Measurements from ENCODE around the gene APBB2. TPM values are rescaled to one million over a fixed set of nuclear protein-coding genes. Genes with fewer than 3 reads are reported as not detected.

APBB2 gene
- total RNA-seq, 1 experiment from 2014 or later = 49.0 TPM

DNA sequence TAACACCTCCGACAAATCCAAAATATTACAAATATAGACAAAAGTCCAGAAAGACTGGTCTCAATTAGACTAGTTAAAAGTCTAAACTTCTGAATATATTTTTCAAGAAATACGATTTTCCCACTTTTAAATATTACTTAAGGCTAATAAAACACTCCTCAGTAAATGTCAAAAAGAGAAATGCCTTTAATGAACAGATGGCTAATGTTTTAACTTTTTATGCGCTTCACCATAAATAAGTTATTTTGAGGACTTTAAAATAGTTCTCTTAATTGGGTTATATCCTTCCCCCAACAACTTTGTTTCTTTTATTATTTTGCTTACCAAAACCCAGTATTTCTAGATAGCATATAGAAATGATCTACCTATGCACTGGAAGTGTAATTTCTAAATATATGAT, 201.4 kb downstream of the APBB2 start (continued):
- TF ChIP-seq ZNF232 (CRISPR knock-in tag; IDR thresholded peaks at IDR 0.05) = no peak
- TF ChIP-seq, protein P1, sequence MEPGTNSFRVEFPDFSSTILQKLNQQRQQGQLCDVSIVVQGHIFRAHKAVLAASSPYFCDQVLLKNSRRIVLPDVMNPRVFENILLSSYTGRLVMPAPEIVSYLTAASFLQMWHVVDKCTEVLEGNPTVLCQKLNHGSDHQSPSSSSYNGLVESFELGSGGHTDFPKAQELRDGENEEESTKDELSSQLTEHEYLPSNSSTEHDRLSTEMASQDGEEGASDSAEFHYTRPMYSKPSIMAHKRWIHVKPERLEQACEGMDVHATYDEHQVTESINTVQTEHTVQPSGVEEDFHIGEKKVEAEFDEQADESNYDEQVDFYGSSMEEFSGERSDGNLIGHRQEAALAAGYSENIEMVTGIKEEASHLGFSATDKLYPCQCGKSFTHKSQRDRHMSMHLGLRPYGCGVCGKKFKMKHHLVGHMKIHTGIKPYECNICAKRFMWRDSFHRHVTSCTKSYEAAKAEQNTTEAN (CRISPR knock-in tag; IDR thresholded peaks at IDR 0.05) = no peak
- TF ChIP-seq, protein P2, sequence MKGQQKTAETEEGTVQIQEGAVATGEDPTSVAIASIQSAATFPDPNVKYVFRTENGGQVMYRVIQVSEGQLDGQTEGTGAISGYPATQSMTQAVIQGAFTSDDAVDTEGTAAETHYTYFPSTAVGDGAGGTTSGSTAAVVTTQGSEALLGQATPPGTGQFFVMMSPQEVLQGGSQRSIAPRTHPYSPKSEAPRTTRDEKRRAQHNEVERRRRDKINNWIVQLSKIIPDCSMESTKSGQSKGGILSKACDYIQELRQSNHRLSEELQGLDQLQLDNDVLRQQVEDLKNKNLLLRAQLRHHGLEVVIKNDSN (CRISPR knock-in tag; IDR thresholded peaks at IDR 0.05) = no peak

DNA sequence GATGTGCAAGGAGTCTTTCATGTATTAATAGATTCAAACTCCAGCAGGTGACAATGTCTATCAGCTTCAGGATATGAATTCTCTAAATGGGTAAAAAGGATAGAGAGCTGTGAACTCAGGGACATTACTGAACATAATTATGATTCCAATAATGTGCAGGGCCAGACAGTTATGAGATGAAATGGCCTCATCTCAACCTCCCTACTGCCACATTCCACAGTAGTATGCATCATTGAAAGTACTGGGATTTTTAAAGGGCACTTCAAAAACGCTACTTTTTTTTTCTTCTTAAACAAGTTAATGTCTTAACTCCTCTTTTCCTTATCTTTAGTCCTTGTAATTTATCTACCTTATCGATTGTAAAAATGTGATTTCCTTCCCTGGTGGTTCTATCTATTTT, 202.0 kb downstream of the APBB2 start:
- ATAC-seq = no peak
- Mint-ChIP-seq H3K4me1 (peaks cover 10% of the 10 kb centered on the region), H3K9me3 (peaks cover 4% of the 10 kb centered on the region), H3K36me3 (peaks cover under 1% of the 10 kb centered on the region; the same call in 1 of the 2 replicates), H3K4me3 (no peak overlapping the region), H3K27me3 (ENCODE audit: low read depth) (no peaks in the 10 kb centered on the region), H3K27ac (no peak overlapping the region)
- ChIA-PET POLR2A (no interaction called here), CTCF (no interaction called here)
- TF ChIP-seq FOXJ3 (CRISPR knock-in tag; IDR thresholded peaks at IDR 0.05; ENCODE audit: borderline replicate concordance) (no peak), ELF4 (CRISPR knock-in tag; IDR thresholded peaks at IDR 0.05; ENCODE audit: low read depth) (no peak)
- TF ChIP-seq, protein P3, sequence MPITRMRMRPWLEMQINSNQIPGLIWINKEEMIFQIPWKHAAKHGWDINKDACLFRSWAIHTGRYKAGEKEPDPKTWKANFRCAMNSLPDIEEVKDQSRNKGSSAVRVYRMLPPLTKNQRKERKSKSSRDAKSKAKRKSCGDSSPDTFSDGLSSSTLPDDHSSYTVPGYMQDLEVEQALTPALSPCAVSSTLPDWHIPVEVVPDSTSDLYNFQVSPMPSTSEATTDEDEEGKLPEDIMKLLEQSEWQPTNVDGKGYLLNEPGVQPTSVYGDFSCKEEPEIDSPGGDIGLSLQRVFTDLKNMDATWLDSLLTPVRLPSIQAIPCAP (CRISPR knock-in tag; IDR thresholded peaks at IDR 0.05) = no peak
- TF ChIP-seq, protein P2 (CRISPR knock-in tag; IDR thresholded peaks at IDR 0.05) = no peak
- no peak for DNase-seq (ENCODE audit: low spot score)

DNA sequence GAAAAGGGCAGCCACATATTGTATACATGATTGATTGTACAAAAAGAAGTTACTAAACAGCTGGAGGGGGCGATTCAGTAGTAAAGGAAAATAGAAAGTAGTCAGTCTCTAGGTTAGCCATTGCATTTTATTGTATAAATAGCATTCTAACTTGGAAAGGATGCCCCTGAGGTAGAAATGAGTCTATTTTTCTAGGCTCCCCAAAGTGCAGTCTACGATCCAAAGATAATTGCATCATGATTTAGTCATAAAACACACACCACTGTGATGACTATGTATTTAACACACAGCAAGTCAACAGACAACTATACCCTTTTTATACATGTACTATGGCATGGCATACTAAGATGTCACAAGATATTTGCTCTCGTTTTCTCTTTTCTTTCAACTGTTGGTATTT, 204.9 kb downstream of the APBB2 start:
- no peak overlapping the region for H3K27ac Mint-ChIP-seq
- peaks cover 12% of the 10 kb centered on the region for H3K9me3 Mint-ChIP-seq
- H3K4me3 Mint-ChIP-seq = no peak overlapping the region
- DNase-seq (ENCODE audit: low spot score) = no peak
- POLR2A ChIA-PET = no interaction called here
- peaks cover 5% of the 10 kb centered on the region; the same call in 1 of the 2 replicates for H3K36me3 Mint-ChIP-seq
- CTCF ChIA-PET = no interaction called here
- H3K4me1 Mint-ChIP-seq = peaks cover 8% of the 10 kb centered on the region
- no peaks in the 10 kb centered on the region for H3K27me3 Mint-ChIP-seq (ENCODE audit: low read depth)
- ATAC-seq = no peak
- TF ChIP-seq MXD4 (CRISPR knock-in tag; IDR thresholded peaks at IDR 0.05; ENCODE audit: borderline replicate concordance) (no peak), CBFB (CRISPR knock-in tag; IDR thresholded peaks at IDR 0.05; ENCODE audit: low read depth) (no peak), PRRX2 (CRISPR knock-in tag; IDR thresholded peaks at IDR 0.05) (no peak), FOXP1 (CRISPR knock-in tag; IDR thresholded peaks at IDR 0.05; ENCODE audit: borderline replicate concordance) (no peak), SP1 (CRISPR knock-in tag; conservative IDR thresholded peaks at IDR 0.05) (no peak), TCF7 (CRISPR knock-in tag; IDR thresholded peaks at IDR 0.05; ENCODE audit: low read depth) (no peak), ZNF317 (CRISPR knock-in tag; IDR thresholded peaks at IDR 0.05; ENCODE audit: borderline replicate concordance, low read depth) (no peak), ESRRA (CRISPR knock-in tag; IDR thresholded peaks at IDR 0.05; ENCODE audit: borderline replicate concordance) (no peak)
- TF ChIP-seq, protein P4, sequence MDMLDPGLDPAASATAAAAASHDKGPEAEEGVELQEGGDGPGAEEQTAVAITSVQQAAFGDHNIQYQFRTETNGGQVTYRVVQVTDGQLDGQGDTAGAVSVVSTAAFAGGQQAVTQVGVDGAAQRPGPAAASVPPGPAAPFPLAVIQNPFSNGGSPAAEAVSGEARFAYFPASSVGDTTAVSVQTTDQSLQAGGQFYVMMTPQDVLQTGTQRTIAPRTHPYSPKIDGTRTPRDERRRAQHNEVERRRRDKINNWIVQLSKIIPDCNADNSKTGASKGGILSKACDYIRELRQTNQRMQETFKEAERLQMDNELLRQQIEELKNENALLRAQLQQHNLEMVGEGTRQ (CRISPR knock-in tag; IDR thresholded peaks at IDR 0.05) = no peak
- TF ChIP-seq, protein P5, sequence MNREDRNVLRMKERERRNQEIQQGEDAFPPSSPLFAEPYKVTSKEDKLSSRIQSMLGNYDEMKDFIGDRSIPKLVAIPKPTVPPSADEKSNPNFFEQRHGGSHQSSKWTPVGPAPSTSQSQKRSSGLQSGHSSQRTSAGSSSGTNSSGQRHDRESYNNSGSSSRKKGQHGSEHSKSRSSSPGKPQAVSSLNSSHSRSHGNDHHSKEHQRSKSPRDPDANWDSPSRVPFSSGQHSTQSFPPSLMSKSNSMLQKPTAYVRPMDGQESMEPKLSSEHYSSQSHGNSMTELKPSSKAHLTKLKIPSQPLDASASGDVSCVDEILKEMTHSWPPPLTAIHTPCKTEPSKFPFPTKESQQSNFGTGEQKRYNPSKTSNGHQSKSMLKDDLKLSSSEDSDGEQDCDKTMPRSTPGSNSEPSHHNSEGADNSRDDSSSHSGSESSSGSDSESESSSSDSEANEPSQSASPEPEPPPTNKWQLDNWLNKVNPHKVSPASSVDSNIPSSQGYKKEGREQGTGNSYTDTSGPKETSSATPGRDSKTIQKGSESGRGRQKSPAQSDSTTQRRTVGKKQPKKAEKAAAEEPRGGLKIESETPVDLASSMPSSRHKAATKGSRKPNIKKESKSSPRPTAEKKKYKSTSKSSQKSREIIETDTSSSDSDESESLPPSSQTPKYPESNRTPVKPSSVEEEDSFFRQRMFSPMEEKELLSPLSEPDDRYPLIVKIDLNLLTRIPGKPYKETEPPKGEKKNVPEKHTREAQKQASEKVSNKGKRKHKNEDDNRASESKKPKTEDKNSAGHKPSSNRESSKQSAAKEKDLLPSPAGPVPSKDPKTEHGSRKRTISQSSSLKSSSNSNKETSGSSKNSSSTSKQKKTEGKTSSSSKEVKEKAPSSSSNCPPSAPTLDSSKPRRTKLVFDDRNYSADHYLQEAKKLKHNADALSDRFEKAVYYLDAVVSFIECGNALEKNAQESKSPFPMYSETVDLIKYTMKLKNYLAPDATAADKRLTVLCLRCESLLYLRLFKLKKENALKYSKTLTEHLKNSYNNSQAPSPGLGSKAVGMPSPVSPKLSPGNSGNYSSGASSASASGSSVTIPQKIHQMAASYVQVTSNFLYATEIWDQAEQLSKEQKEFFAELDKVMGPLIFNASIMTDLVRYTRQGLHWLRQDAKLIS (CRISPR knock-in tag; IDR thresholded peaks at IDR 0.05; ENCODE audit: borderline replicate concordance) = no peak
- TF ChIP-seq, protein P6, sequence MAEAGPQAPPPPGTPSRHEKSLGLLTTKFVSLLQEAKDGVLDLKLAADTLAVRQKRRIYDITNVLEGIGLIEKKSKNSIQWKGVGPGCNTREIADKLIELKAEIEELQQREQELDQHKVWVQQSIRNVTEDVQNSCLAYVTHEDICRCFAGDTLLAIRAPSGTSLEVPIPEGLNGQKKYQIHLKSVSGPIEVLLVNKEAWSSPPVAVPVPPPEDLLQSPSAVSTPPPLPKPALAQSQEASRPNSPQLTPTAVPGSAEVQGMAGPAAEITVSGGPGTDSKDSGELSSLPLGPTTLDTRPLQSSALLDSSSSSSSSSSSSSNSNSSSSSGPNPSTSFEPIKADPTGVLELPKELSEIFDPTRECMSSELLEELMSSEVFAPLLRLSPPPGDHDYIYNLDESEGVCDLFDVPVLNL (CRISPR knock-in tag; IDR thresholded peaks at IDR 0.05; ENCODE audit: borderline replicate concordance, low read depth) = no peak
- TF ChIP-seq, protein P7, sequence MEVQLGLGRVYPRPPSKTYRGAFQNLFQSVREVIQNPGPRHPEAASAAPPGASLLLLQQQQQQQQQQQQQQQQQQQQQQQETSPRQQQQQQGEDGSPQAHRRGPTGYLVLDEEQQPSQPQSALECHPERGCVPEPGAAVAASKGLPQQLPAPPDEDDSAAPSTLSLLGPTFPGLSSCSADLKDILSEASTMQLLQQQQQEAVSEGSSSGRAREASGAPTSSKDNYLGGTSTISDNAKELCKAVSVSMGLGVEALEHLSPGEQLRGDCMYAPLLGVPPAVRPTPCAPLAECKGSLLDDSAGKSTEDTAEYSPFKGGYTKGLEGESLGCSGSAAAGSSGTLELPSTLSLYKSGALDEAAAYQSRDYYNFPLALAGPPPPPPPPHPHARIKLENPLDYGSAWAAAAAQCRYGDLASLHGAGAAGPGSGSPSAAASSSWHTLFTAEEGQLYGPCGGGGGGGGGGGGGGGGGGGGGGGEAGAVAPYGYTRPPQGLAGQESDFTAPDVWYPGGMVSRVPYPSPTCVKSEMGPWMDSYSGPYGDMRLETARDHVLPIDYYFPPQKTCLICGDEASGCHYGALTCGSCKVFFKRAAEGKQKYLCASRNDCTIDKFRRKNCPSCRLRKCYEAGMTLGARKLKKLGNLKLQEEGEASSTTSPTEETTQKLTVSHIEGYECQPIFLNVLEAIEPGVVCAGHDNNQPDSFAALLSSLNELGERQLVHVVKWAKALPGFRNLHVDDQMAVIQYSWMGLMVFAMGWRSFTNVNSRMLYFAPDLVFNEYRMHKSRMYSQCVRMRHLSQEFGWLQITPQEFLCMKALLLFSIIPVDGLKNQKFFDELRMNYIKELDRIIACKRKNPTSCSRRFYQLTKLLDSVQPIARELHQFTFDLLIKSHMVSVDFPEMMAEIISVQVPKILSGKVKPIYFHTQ (CRISPR knock-in tag; IDR thresholded peaks at IDR 0.05) = no peak
- TF ChIP-seq, protein P8, sequence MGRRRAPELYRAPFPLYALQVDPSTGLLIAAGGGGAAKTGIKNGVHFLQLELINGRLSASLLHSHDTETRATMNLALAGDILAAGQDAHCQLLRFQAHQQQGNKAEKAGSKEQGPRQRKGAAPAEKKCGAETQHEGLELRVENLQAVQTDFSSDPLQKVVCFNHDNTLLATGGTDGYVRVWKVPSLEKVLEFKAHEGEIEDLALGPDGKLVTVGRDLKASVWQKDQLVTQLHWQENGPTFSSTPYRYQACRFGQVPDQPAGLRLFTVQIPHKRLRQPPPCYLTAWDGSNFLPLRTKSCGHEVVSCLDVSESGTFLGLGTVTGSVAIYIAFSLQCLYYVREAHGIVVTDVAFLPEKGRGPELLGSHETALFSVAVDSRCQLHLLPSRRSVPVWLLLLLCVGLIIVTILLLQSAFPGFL (CRISPR knock-in tag; IDR thresholded peaks at IDR 0.05; ENCODE audit: borderline replicate concordance) = no peak
